B cell (primary cell): ENCODE results near the gene MLXIP. TPM values are rescaled to one million over a fixed set of nuclear protein-coding genes. Genes with fewer than 3 reads are reported as not detected.

Experiments used
- ATAC-seq: fragments of 200-7000 bp; cut with Tn5 transposase; one replicate; pipeline ENCODE4 v1.10.0; 2021; ENCODE audit warnings: low read depth, mild to moderate bottlenecking, moderate number of reproducible peaks, moderate library complexity
- CTCF ChIA-PET: fragments of 350-600 bp; sonication (Branson Sonifier 250); formaldehyde crosslinking; loops from one replicate; lab custom pipeline; 2021; ENCODE audit warnings: antibody characterized with exemption, inconsistent platforms; lab: Charles Lee
- POLR2A ChIA-PET: fragments of 350-600 bp; sonication (Branson Sonifier 250); formaldehyde crosslinking; loops from one replicate; lab custom pipeline; 2021; ENCODE audit warnings: antibody characterized with exemption; lab: Charles Lee
- DNase-seq: peaks from one replicate; pipeline ENCODE4 v3.0.0; 2013
- H2AFZ ChIP-seq: 2 replicates; pipeline ENCODE4 v1.6.1; 2012; ENCODE audit warnings: mild to moderate bottlenecking, low read depth, low read length; ENCODE audit not compliant: insufficient read depth, poor library complexity, severe bottlenecking
- H3K27ac ChIP-seq, 2 donors: 1 replicate in 1 of 2; 2 replicates in 1 of 2; pipeline ENCODE4 v1.5.1; 2012 to 2013; ENCODE audit warnings: low read length in 2 of 2, mild to moderate bottlenecking in 2 of 2, moderate library complexity in 1 of 2
- H3K27me3 ChIP-seq, 4 experiments: fragments of 200-600 bp in 1 of 4; sonication (generic) in 1 of 4; replicated peaks in 1 of 4; 1 replicate in 2 of 4; 2 replicates in 2 of 4; pipeline versions ENCODE4 v1.6.1 to v1.7.0; 2013 to 2016; ENCODE audit warnings: low read length in 3 of 4, mild to moderate bottlenecking in 2 of 4, mixed read lengths in 1 of 4, moderate library complexity in 1 of 4; ENCODE audit not compliant: insufficient read depth in 4 of 4, control insufficient read depth in 3 of 4; ENCODE audit errors: control extremely low read depth in 1 of 4
- H3K36me3 ChIP-seq, 2 experiments: replicated peaks in 1 of 2; 1 replicate in 1 of 2; 2 replicates in 1 of 2; pipeline versions ENCODE4 v1.6.1 to v1.7.1; 2013; ENCODE audit warnings: low read length in 1 of 2; ENCODE audit not compliant: insufficient read depth in 2 of 2, control insufficient read depth in 1 of 2; ENCODE audit errors: control extremely low read depth in 1 of 2, extremely low read depth in 1 of 2
- H3K4me1 ChIP-seq, 2 donors: fragments of 200-600 bp in 1 of 2; sonication (generic) in 1 of 2; 1 replicate in 1 of 2; 2 replicates in 1 of 2; pipeline versions ENCODE4 v1.5.1 to v1.6.1; 2013 to 2017; ENCODE audit warnings: low read length in 2 of 2; ENCODE audit not compliant: control insufficient read depth in 2 of 2, insufficient read depth in 2 of 2
- H3K4me2 ChIP-seq: replicated peaks from 2 replicates; pipeline ENCODE3; 2012; ENCODE audit warnings: mild to moderate bottlenecking, low read depth, low read length; ENCODE audit not compliant: poor library complexity, severe bottlenecking
- H3K4me3 ChIP-seq, 5 experiments: fragments of 200-600 bp in 1 of 5; sonication (generic) in 1 of 5; 1 replicate in 3 of 5; 2 replicates in 2 of 5; pipeline versions ENCODE4 v1.5.1 to v1.7.0; 2011 to 2016; ENCODE audit warnings: low read length in 4 of 5, mild to moderate bottlenecking in 4 of 5, low read depth in 2 of 5, control low read depth in 1 of 5, moderate library complexity in 1 of 5; ENCODE audit not compliant: insufficient read depth in 1 of 5; ENCODE audit errors: control extremely low read depth in 1 of 5, extremely low read depth in 1 of 5
- H3K79me2 ChIP-seq: fragments of 200-600 bp; sonication (generic); one replicate; pipeline ENCODE4 v1.6.0; 2016; ENCODE audit warnings: low read length; ENCODE audit not compliant: control insufficient read depth, insufficient read depth
- H3K9ac ChIP-seq: fragments of 200-600 bp; sonication (generic); 2 replicates; pipeline ENCODE4 v1.6.1; 2017; ENCODE audit warnings: mild to moderate bottlenecking, low read length, moderate library complexity
- H3K9me3 ChIP-seq, 3 donors: one replicate each; pipeline versions ENCODE4 v1.6.1 to v1.7.1; 2013; ENCODE audit warnings: low read length in 2 of 3; ENCODE audit not compliant: control insufficient read depth in 2 of 3, insufficient read depth in 1 of 3; ENCODE audit errors: control extremely low read depth in 1 of 3
- H4K20me1 ChIP-seq: 2 replicates; pipeline ENCODE4 v1.6.0; 2012; ENCODE audit warnings: mild to moderate bottlenecking, low read length; ENCODE audit not compliant: insufficient read depth, control insufficient read depth, poor library complexity, severe bottlenecking
- H3K27ac Mint-ChIP-seq: one replicate; pipeline ENCODE4 v1.8.0; 2021; ENCODE audit warnings: mixed read lengths
- H3K27me3 Mint-ChIP-seq: one replicate; pipeline ENCODE4 v1.8.0; 2021; ENCODE audit warnings: mixed read lengths
- H3K4me1 Mint-ChIP-seq: one replicate; pipeline ENCODE4 v1.8.0; 2021; ENCODE audit warnings: mixed read lengths
- H3K4me3 Mint-ChIP-seq: one replicate; pipeline ENCODE4 v1.8.0; 2021; ENCODE audit warnings: mixed read lengths
- H3K9me3 Mint-ChIP-seq: one replicate; pipeline ENCODE4 v1.8.0; 2022; ENCODE audit warnings: mixed read lengths; ENCODE audit not compliant: insufficient read depth
- EZH2 ChIP-seq: IDR thresholded peaks from 2 replicates; pipeline ENCODE4 v1.6.1; 2012; ENCODE audit warnings: borderline replicate concordance, low read depth, mild to moderate bottlenecking, moderate library complexity, low read length; ENCODE audit not compliant: insufficient read depth, poor library complexity, severe bottlenecking
- WGBS: methylation state at CpG from one replicate; pipeline ENCODE4 v1.1.5; 2013; ENCODE audit warnings: missing lambda C conversion rate; ENCODE audit not compliant: insufficient coverage; 5-methylcytosine and 5-hydroxymethylcytosine counted together
- intact Hi-C: fragments of 100-400 bp; cut with micrococcal nuclease; formaldehyde crosslinking; loops from one replicate; pipeline ENCODE4 v1.10.0; 2022
- polyA plus RNA-seq: library from polyadenylated mRNA; depleted of rRNA; stranded (reverse); fragments of >200 nt; gene quantifications from 2 replicates; pipeline ENCODE4 v1.2.3, GENCODE V29; 2012
- total RNA-seq, 2 donors: library from RNA; stranded (reverse); fragments of 120-200 nt in 1 of 2; gene quantifications; 1 replicate in 1 of 2; 2 replicates in 1 of 2; pipeline versions ENCODE4 v1.2.3 to v1.2.4, GENCODE V29; 2013 to 2022
- TF ChIP-seq, protein P1 (sequence below): fragments of 200-600 bp; IDR thresholded peaks from one replicate; pipeline ENCODE4 v1.8.0; 2022; ENCODE audit warnings: antibody characterized with exemption, mild to moderate bottlenecking

MLXIP gene
- total and polyA plus RNA-seq, 2 donors (not counting 1 experiment from before 2014, with no cell fraction given) = 28.1 to 91.2 TPM

DNA sequence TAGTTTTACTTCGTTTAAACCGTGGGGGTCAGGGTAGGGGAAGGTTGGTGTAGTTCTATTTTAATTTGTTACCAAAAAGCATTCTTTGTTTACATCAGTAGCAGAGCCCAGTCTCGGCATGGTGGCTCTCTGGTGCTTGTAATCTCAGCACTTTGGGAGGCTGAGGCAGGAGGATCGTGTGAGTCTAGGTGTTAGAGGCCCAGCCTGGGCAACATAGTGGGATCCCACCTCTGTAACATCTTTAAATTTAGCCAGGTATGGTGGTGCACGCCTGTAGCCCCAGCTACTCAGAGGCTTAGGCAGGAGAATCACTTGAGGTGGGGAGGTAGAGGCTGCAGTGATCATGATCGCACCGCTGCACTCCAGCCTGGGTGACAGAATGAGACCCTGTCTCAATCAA lies 106.5 kb downstream of the MLXIP start:
- no peaks in the 10 kb centered on the region for H3K9me3 Mint-ChIP-seq
- no peak overlapping the region for H3K9ac ChIP-seq
- H3K4me2 ChIP-seq = no peak overlapping the region
- peak overlapping the region; percentile 34 for H2AFZ ChIP-seq
- H3K36me3 ChIP-seq = no peaks in the 10 kb centered on the region
- intact Hi-C loops = no loop called here
- H3K27ac ChIP-seq = no peak overlapping the region
- H4K20me1 ChIP-seq = no peaks in the 10 kb centered on the region
- H3K4me3 ChIP-seq = no peak overlapping the region
- ATAC-seq (no peak), DNase-seq (no peak)
- H3K4me3 Mint-ChIP-seq = no peak overlapping the region
- peak overlapping the region; percentile 72 for H3K27ac Mint-ChIP-seq
- 94% methylated on average over 3 of the region's 7 CpGs for WGBS
- H3K79me2 ChIP-seq = no peaks in the 10 kb centered on the region
- ChIA-PET CTCF (no interaction called here), POLR2A (no interaction called here)
- peaks cover 15 to 22% of the 10 kb centered on the region in 2 donors for H3K4me1 ChIP-seq
- TF ChIP-seq, protein P1, sequence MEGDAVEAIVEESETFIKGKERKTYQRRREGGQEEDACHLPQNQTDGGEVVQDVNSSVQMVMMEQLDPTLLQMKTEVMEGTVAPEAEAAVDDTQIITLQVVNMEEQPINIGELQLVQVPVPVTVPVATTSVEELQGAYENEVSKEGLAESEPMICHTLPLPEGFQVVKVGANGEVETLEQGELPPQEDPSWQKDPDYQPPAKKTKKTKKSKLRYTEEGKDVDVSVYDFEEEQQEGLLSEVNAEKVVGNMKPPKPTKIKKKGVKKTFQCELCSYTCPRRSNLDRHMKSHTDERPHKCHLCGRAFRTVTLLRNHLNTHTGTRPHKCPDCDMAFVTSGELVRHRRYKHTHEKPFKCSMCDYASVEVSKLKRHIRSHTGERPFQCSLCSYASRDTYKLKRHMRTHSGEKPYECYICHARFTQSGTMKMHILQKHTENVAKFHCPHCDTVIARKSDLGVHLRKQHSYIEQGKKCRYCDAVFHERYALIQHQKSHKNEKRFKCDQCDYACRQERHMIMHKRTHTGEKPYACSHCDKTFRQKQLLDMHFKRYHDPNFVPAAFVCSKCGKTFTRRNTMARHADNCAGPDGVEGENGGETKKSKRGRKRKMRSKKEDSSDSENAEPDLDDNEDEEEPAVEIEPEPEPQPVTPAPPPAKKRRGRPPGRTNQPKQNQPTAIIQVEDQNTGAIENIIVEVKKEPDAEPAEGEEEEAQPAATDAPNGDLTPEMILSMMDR = no peak
- no peak for TF ChIP-seq EZH2
- H3K27me3 ChIP-seq = peaks cover 0 to 3% (median 0%) of the 10 kb centered on the region in 4 experiments
- peaks cover 4% of the 10 kb centered on the region for H3K27me3 Mint-ChIP-seq
- peaks cover 0 to 6% (median 0%) of the 10 kb centered on the region in 3 donors for H3K9me3 ChIP-seq
- H3K4me1 Mint-ChIP-seq = peaks cover 18% of the 10 kb centered on the region

DNA sequence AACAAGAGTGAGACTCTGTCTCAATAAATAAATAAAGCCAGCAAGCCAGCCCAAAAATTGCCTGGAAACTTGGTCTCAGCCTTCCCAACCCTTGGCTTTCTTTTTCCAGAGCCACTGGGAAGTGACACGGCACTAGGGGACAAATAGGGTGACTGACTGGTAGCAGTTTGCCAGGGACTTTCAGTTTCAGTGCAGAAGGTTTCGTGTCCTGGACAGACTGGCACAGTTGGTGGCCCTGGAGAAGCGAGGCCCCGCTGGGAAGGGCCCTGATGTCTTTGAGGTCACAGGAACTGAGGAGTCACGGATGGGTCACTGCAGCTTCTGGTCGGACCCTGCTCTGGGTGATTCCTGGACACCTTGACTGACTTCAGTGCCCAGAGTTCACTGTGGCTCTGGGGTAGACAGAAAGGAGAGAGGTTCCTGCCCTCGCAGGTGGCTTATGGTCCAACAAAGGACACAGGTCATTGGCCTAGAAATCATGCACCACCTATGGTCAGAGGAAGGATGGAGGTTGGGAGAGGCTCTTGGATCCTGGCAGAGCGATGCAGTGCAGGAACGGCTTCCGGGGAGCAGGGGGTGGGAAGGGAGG lies 107.0 kb downstream of the MLXIP start:
- Mint-ChIP-seq H3K27ac (no peak overlapping the region), H3K9me3 (no peaks in the 10 kb centered on the region), H3K27me3 (peaks cover under 1% of the 10 kb centered on the region), H3K4me1 (peaks cover 18% of the 10 kb centered on the region), H3K4me3 (no peak overlapping the region)
- 87% methylated on average over 7 of the region's 10 CpGs for WGBS
- intact Hi-C loops = no loop called here
- TF ChIP-seq, protein P1 = no peak
- no peak for TF ChIP-seq EZH2
- no peak overlapping the region for H3K9ac ChIP-seq
- H3K27me3 ChIP-seq = peaks cover 0 to 3% (median 0%) of the 10 kb centered on the region in 4 experiments
- peaks cover 0 to 6% (median 0%) of the 10 kb centered on the region in 3 donors for H3K9me3 ChIP-seq
- no peaks in the 10 kb centered on the region for H4K20me1 ChIP-seq
- ChIA-PET POLR2A (no interaction called here), CTCF (no interaction called here)
- no peak overlapping the region for H3K4me3 ChIP-seq
- H3K79me2 ChIP-seq = no peaks in the 10 kb centered on the region
- H3K4me1 ChIP-seq = peaks cover 15 to 22% of the 10 kb centered on the region in 2 donors
- ATAC-seq = no peak
- no peaks in the 10 kb centered on the region for H3K36me3 ChIP-seq
- H3K4me2 ChIP-seq = no peak overlapping the region
- no peak for DNase-seq
- no peak overlapping the region for H2AFZ ChIP-seq
- H3K27ac ChIP-seq = no peak overlapping the region
